ENCODE results near the gene CCDC6. TPM values are rescaled to one million over a fixed set of nuclear protein-coding genes. Genes with fewer than 3 reads are reported as not detected.

Gene CCDC6
- total RNA-seq, 1 experiment from 2014 or later: 54.9 TPM

DNA sequence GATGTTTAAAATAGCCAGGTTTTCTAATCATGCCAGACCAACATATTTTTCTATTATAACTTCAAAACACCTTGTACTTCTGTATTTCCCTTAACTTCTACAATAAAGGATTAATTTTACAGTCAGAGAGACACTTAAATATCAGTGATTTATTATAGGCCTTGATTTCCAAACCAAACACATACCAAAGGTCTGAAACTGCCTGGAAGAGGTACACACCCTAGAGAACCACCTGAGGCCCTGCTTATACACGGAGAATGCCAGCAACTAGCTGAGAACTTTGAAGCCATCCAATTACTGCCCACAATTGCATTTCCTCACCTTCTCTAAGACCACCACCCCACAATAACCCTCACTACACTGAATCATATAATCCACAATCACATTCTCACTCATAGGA, 4.9 kb downstream of the CCDC6 start:
- RAD21 ChIA-PET (ENCODE audit: low non-redundant PET in 1 of 2, low total read pairs in 2 of 2, uncharacterized antibody in 2 of 2, unreplicated experiment in 2 of 2): no interaction called here
- no peak overlapping the region for H2AFZ ChIP-seq (ENCODE audit: low read depth, low read length, poor library complexity, severe bottlenecking)
- intact Hi-C loops (cut with micrococcal nuclease): no loop called here
- POLR2A ChIA-PET: no interaction called here
- no TSS peak for BruUV-seq (replicated peaks)
- no peak overlapping the region for H3K4me3 ChIP-seq (replicated peaks in 1 of 2; ENCODE audit: low read depth in 1 of 2, low read length in 2 of 2)
- DNase-seq (ENCODE audit: low read depth, low spot score) (no peak), ATAC-seq (no peak)
- H3K79me2 ChIP-seq (ENCODE audit: insufficient read depth, low read length): peaks cover 96% of the 10 kb centered on the region
- no peak overlapping the region for H3K27ac ChIP-seq (ENCODE audit: low read depth, low read length)
- no peaks in the 10 kb centered on the region for H3K9me3 ChIP-seq (ENCODE audit: control insufficient read depth in 1 of 2, insufficient read depth in 1 of 2, low read depth in 1 of 2, low read length in 2 of 2)
- peaks cover 9 to 17% of the 10 kb centered on the region in 2 experiments; a peak in 2 of 4 replicates for H3K4me1 ChIP-seq (ENCODE audit: control insufficient read depth in 1 of 2, insufficient read depth in 2 of 2, low read length in 2 of 2)
- no peaks in the 10 kb centered on the region for H3K9me2 ChIP-seq (ENCODE audit: insufficient read depth)
- no peaks in the 10 kb centered on the region for H3K36me3 ChIP-seq (ENCODE audit: control insufficient read depth in 1 of 2, insufficient read depth in 2 of 2, low read length in 2 of 2)
- no peak for TF ChIP-seq RAD21 (IDR thresholded peaks at IDR 0.05; ENCODE audit: low read depth)
- no peak for TF ChIP-seq ELF1 (IDR thresholded peaks at IDR 0.05; ENCODE audit: borderline replicate concordance, low read depth)
- TF ChIP-seq, protein P1, sequence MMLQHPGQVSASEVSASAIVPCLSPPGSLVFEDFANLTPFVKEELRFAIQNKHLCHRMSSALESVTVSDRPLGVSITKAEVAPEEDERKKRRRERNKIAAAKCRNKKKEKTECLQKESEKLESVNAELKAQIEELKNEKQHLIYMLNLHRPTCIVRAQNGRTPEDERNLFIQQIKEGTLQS (IDR thresholded peaks at IDR 0.05): no peak
- no peak for TF ChIP-seq ZNF274 (IDR thresholded peaks at IDR 0.05; ENCODE audit: low read depth, low read length)
- no peak for TF ChIP-seq ZFX (IDR thresholded peaks at IDR 0.05)
- no peak for TF ChIP-seq YY1 (IDR thresholded peaks at IDR 0.05; ENCODE audit: extremely low read depth, insufficient replicate concordance, low read depth, low read length)
- TF ChIP-seq EZH2phosphoT487 (IDR thresholded peaks at IDR 0.05; ENCODE audit: borderline replicate concordance): no peak
- TF ChIP-seq EZH2 (IDR thresholded peaks at IDR 0.05): no peak
- no peak for TF ChIP-seq JUND (IDR thresholded peaks at IDR 0.05)
- TF ChIP-seq POLR2AphosphoS5 (IDR thresholded peaks at IDR 0.05; ENCODE audit: low read depth, low read length): no peak
- peaks cover 5% of the 10 kb centered on the region; the same call in 1 of the 2 replicates for H4K20me1 ChIP-seq (ENCODE audit: insufficient read depth)
- H3K4me2 ChIP-seq (ENCODE audit: low read length): no peak overlapping the region
- H3K27me3 ChIP-seq (ENCODE audit: insufficient read depth, low read length): no peaks in the 10 kb centered on the region
- H3K9ac ChIP-seq (ENCODE audit: low read length): no peak overlapping the region
- CTCF ChIA-PET: no interaction called here

DNA sequence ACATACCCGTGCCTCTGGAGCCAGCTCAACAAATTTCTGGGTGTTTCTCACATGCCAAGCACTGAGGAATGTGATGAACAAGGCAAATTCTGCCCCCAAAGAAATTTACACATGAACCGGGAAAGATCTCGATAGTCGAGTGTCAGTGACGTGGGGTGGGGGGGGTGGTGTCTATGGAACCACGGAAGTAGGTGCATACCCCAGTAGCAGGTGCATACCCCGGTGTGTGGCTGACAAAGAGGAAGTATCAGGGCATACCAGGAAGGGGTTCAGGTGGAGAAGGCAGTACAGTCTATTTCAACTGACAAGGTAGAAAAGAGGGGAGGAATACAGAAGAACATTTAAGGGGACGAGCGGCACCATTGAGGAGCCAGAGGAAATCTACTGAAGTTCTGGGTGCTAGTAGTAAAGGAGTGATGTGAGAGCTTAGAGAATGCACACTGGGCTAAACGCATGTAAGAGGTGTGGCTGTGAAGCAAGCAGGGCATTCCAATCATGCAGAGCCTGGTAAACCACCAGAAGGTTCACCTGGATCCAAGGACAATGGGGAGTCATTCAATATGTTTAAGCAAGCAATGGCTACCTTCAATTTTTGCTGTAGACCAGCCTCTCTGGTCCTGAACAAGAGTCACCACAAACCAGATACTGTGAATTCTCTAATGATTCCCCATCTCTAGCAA, 6.2 kb downstream of the CCDC6 start:
- POLR2A ChIA-PET: no interaction called here
- CTCF ChIA-PET: no interaction called here
- no peak overlapping the region for H3K4me3 ChIP-seq (replicated peaks in 1 of 2; ENCODE audit: low read depth in 1 of 2, low read length in 2 of 2)
- H2AFZ ChIP-seq (ENCODE audit: low read depth, low read length, poor library complexity, severe bottlenecking): no peak overlapping the region
- peaks cover 99% of the 10 kb centered on the region for H3K79me2 ChIP-seq (ENCODE audit: insufficient read depth, low read length)
- no peaks in the 10 kb centered on the region for H3K9me3 ChIP-seq (ENCODE audit: control insufficient read depth in 1 of 2, insufficient read depth in 1 of 2, low read depth in 1 of 2, low read length in 2 of 2)
- H3K9me2 ChIP-seq (ENCODE audit: insufficient read depth): no peaks in the 10 kb centered on the region
- RAD21 ChIA-PET (ENCODE audit: low non-redundant PET in 1 of 2, low total read pairs in 2 of 2, uncharacterized antibody in 2 of 2, unreplicated experiment in 2 of 2): no interaction called here
- DNase-seq (ENCODE audit: low read depth, low spot score): no peak
- peaks cover 5% of the 10 kb centered on the region; the same call in 1 of the 2 replicates for H4K20me1 ChIP-seq (ENCODE audit: insufficient read depth)
- no peaks in the 10 kb centered on the region for H3K36me3 ChIP-seq (ENCODE audit: control insufficient read depth in 1 of 2, insufficient read depth in 2 of 2, low read length in 2 of 2)
- BruUV-seq (replicated peaks): no TSS peak
- no peak overlapping the region for H3K4me2 ChIP-seq (ENCODE audit: low read length)
- H3K4me1 ChIP-seq (ENCODE audit: control insufficient read depth in 1 of 2, insufficient read depth in 2 of 2, low read length in 2 of 2): peaks cover 9 to 16% of the 10 kb centered on the region in 2 experiments; a peak in 2 of 4 replicates
- no peak for ATAC-seq
- H3K27me3 ChIP-seq (ENCODE audit: insufficient read depth, low read length): no peaks in the 10 kb centered on the region
- no peak overlapping the region for H3K9ac ChIP-seq (ENCODE audit: low read length)
- intact Hi-C loops (cut with micrococcal nuclease): no loop called here
- no peak overlapping the region for H3K27ac ChIP-seq (ENCODE audit: low read depth, low read length)
- no peak for TF ChIP-seq CBX3 (IDR thresholded peaks at IDR 0.05; ENCODE audit: low read depth)
- no peak for TF ChIP-seq POLR2AphosphoS5 (IDR thresholded peaks at IDR 0.05; ENCODE audit: low read depth, low read length)
- TF ChIP-seq POLR2A (IDR thresholded peaks at IDR 0.05; ENCODE audit: borderline replicate concordance, extremely low read depth, insufficient read depth, insufficient read length): no peak
- TF ChIP-seq, protein P2, sequence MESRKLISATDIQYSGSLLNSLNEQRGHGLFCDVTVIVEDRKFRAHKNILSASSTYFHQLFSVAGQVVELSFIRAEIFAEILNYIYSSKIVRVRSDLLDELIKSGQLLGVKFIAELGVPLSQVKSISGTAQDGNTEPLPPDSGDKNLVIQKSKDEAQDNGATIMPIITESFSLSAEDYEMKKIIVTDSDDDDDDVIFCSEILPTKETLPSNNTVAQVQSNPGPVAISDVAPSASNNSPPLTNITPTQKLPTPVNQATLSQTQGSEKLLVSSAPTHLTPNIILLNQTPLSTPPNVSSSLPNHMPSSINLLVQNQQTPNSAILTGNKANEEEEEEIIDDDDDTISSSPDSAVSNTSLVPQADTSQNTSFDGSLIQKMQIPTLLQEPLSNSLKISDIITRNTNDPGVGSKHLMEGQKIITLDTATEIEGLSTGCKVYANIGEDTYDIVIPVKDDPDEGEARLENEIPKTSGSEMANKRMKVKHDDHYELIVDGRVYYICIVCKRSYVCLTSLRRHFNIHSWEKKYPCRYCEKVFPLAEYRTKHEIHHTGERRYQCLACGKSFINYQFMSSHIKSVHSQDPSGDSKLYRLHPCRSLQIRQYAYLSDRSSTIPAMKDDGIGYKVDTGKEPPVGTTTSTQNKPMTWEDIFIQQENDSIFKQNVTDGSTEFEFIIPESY (IDR thresholded peaks at IDR 0.05; ENCODE audit: extremely low read depth, insufficient replicate concordance, low read length): no peak
- TF ChIP-seq RAD21 (IDR thresholded peaks at IDR 0.05; ENCODE audit: low read depth): no peak
- TF ChIP-seq, protein P3, sequence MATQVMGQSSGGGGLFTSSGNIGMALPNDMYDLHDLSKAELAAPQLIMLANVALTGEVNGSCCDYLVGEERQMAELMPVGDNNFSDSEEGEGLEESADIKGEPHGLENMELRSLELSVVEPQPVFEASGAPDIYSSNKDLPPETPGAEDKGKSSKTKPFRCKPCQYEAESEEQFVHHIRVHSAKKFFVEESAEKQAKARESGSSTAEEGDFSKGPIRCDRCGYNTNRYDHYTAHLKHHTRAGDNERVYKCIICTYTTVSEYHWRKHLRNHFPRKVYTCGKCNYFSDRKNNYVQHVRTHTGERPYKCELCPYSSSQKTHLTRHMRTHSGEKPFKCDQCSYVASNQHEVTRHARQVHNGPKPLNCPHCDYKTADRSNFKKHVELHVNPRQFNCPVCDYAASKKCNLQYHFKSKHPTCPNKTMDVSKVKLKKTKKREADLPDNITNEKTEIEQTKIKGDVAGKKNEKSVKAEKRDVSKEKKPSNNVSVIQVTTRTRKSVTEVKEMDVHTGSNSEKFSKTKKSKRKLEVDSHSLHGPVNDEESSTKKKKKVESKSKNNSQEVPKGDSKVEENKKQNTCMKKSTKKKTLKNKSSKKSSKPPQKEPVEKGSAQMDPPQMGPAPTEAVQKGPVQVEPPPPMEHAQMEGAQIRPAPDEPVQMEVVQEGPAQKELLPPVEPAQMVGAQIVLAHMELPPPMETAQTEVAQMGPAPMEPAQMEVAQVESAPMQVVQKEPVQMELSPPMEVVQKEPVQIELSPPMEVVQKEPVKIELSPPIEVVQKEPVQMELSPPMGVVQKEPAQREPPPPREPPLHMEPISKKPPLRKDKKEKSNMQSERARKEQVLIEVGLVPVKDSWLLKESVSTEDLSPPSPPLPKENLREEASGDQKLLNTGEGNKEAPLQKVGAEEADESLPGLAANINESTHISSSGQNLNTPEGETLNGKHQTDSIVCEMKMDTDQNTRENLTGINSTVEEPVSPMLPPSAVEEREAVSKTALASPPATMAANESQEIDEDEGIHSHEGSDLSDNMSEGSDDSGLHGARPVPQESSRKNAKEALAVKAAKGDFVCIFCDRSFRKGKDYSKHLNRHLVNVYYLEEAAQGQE (IDR thresholded peaks at IDR 0.05; ENCODE audit: low read depth): no peak
- TF ChIP-seq SRF (IDR thresholded peaks at IDR 0.05; ENCODE audit: low read depth): no peak
- no peak for TF ChIP-seq ELF1 (IDR thresholded peaks at IDR 0.05; ENCODE audit: borderline replicate concordance, low read depth)
- TF ChIP-seq EZH2 (IDR thresholded peaks at IDR 0.05): no peak
